Stimulated activated CD8-positive, alpha-beta memory T cell treated with anti-CD3 and anti-CD28 coated beads, Interleukin-7, amount 100 ng/mL, for 1 hour (primary cell): ENCODE measurements around the gene ZMYM3.

Experiments
- DNase-seq, 2 donors: peaks; one replicate each; pipeline ENCODE4 v3.0.0-alpha.2; 2020; ENCODE audit warnings: low read depth in 2 of 2

ZMYM3 gene

DNA sequence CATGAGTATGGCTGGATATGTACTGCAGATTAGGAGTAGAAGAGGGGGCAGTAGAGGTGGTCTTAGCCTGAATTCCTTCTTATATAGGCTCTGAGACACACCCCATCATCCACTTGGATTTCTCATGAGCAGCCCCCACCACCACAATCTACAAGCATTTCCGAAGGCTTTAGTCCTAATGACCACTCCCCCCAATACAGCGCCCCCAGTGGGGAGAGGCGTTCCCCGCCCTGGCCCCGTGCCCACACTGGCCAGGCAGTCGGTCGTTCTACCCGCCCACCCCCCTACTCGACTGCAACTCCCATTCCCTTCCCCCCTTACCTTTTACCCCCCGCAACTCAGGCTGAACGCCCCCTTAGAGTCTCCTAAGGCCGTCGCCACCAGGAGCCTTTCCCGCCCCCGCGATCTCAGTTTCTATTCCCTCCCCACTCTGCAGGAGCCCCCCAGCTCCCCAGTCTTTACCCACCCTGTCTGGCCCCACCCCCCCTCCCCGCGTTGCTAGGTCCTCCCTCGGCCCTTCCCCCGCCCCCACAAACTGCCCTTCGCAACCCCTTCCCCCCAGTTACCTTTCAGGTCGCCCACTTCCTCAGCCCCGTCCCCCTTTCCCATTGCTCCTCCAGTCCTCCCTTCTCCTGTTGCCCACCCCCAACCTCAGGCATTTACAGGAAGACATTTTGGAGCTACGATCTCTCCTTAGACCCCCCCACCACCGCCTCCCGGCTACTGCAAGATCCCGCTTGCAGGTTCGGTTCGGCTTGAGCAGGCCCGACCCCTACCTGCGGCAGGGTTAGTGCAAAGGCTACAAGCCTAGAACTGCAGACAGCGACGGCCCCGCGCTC is 468 bp downstream of the ZMYM3 start:
- no peak for DNase-seq

DNA sequence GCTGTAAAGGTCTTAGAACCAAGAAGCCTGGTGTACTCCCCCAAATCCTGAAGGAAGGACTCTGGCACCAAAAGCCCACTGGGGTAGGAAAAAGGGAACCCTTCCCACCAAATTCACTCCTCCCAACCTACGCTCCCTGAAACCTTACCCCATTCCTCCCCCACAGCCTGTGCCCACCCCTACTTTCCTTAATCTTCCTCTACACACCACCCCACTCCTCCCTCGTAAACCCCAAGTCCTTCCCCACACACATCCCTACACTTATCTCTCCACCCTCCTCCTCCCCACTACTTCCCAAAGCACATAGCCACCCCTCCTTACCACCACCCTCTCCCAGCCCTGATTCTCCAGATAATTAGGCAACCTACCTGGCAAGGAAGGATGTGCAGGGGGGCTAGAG is 1.7 kb downstream of the ZMYM3 start:
- no peak for DNase-seq

DNA sequence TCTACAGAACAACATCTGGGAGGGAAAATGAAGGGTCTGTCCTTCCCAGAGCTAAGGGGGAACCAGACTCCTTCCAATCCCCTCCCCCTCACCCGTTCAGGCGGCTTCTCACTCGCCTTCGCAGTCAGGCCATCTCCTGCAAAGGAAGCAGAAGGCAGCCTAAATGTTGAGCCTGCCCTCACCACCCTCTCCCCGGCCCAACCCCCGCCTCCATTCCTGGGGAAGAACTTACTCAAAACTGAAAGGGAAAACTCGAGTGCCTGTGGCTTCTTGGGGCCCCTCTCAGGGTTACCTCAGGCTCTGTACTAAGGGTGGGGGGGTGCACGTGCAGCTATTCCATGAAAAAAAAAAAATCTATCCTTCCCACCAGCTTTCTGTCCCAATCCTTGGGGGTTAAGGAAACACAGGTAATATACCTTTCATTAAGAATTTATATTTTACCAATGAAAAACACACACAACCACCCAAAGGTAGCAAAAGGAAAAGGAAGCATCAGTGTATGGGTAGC is 2.4 kb downstream of the ZMYM3 start:
- no peak for DNase-seq

DNA sequence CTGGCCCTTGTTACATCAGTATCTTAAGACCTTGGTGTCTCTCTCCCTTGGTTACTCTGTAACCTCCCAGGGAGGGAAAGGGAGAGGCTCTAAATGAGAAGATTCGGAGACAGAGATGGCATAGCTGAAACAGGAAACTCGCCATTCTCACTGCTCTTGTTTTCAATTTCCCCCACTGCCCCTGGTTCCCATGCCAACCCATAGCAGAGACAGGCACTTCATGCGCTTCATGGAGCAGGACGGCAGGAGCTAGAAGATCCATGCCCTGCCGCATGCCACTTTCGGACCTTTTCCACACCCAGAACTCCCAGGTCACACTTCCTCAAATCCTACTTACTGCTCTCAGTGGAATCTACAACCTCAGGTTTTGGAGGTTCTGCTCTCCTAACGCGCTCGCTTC is 3.1 kb downstream of the ZMYM3 start:
- no peak for DNase-seq

DNA sequence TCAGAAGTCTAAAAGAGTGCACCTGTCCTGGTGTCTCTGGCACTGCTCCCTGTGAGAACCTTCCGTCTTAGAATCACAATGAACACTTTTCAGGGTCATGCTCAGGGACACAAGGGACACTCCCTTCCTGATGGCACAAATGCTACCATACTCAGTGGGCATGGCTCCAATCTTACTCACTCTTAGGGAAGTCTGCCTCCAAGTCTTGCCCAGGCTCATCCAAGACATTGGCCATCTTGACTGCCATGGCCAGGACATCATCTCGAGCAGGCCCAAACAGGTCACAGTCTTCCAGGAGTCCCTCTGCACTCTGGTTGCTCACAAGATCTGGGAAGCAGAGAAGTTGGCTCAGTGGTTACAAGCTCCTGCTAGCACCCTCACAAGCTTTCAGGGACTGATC is 8.8 kb downstream of the ZMYM3 start:
- DNase-seq: no peak

DNA sequence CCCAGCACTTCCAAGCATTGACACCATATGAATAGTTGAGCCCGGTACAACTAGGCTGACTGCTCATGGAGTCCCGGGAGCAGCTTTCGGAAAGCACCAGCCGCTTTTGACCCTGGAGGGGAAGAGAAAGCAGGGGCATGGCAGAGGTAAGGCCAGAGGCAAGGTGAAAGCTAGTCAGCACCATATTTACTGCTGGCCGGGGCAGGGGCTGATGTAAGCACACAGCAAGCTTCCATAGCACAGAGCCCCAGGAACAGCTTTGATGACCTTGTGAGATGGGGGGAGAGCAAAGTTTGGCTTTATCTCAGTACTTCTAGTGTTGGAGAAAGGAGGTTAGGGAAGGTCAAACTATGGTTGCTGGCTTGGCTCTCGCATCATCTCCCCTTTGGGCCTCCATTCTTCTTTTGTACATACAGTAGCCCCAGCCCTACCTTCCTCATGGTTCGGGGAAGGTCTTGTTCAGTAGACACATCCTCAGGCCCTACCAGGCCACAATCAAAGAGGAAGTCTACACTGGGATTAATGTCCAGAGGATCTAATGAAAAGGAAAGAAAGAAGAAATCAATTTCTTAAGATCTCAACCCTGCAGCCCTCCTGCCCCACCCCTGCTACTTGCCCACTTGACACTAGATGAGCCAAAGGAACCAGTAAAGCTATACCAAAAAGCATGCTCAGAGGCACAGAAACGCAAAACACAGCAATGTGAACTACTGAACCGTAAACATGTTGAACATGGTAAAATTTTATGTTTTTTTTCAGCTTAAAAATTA is 9.4 kb downstream of the ZMYM3 start:
- no peak for DNase-seq

DNA sequence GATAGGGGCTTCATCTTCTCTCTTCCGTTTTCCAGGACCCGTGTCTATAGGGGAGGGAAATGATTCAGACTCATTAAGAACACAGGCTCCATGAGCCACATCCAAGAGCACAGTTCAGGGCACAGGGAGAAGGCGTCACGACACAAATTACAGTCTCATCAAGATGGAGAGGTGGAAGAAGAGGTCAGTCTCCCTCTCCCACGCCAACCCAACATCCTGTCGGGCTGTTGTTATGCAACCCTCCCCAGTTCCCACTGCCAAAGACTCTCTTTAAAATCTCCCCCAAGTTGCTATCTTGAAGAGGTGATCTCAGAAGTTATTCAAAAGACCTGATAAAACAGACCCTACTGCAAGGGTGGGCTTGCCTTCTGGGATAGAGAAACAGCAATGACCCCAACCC is 12.6 kb downstream of the ZMYM3 start:
- no peak for DNase-seq

DNA sequence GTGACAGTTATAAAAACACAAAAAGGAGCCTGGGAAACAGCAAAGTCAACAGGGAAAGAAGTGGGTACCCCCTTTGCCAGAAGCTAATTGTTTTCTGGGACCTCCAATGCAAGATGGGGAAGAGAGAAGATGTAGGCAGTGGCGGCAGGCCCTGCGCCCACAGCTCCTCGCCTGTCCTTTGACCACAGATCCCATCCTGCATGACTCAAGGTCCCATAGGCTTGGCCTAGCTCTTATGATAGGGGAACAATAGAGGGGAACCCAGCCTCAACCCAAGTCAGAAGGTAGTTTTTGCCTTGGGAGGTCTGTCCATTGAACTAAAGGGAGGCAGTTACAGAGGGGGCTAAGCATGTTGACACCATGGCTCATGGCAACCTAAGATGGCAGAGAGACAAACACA is 14.2 kb downstream of the ZMYM3 start:
- DNase-seq: no peak

DNA sequence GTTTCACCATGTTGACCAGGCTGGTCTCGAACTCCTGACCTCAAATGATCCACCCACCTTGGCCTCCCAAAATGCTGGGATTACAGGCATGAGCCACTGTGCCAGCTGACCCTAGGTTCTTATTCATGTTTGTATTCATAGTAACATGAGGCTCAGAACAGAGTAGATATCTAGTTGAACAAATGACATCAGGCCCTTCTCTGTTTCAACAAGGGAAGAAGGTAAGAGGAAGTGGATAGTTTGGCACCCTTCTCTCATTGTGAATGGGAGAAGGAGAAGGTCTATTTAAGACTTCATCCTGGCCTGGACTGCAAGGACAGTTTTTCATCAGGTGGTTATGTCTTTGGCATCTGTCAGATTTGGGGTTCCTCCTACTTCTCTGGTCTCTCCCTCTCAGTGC is 17.1 kb downstream of the ZMYM3 start:
- DNase-seq: no peak

DNA sequence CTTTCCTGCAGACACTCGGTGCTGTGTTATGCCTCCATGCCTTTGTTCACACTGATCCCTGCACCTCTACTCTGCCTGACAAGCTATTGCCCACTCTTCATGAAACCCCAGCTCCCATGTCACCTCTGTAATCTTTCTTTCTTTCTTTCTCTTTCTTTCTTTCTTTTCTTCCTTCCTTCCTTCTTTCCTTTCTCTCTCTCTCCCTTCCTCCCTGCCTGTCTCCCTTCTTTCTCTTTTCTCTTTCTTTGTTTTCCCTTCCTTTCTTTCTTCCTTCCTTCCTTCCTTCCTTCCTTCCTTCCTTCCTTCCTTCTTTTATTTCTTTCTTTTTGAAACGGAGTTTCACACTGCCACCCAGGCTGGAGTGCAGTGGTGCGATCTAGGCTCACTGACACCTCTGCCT is 18.5 kb downstream of the ZMYM3 start:
- DNase-seq: no peak

DNA sequence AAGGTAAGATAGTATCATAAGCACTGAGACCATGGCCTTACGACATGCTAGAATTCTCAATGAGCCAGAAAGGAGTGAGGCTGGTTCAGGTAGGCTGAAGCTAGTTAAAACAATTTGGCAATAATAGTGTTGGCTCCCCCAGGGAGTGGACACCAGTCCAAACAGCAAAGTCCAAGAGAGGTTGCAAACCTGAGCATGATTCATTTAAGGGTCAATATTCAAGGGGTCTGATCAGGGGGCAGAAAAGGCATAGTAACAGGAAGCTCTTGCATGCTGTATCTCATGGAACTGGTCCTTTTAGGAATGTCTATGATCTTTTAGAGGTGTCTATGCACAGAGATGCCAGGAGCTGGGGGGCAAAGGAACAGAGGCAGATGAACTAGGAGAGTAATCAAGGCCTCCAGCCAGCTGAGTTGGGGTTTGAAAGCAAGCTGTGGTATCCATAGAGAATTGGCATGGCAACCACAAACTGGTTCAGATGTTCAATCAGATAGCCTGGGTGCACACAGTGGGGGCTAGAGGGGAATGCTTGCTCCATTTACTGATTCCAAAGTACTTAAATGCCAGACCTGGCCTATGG is 25.8 kb downstream of the ZMYM3 start:
- no peak for DNase-seq

DNA sequence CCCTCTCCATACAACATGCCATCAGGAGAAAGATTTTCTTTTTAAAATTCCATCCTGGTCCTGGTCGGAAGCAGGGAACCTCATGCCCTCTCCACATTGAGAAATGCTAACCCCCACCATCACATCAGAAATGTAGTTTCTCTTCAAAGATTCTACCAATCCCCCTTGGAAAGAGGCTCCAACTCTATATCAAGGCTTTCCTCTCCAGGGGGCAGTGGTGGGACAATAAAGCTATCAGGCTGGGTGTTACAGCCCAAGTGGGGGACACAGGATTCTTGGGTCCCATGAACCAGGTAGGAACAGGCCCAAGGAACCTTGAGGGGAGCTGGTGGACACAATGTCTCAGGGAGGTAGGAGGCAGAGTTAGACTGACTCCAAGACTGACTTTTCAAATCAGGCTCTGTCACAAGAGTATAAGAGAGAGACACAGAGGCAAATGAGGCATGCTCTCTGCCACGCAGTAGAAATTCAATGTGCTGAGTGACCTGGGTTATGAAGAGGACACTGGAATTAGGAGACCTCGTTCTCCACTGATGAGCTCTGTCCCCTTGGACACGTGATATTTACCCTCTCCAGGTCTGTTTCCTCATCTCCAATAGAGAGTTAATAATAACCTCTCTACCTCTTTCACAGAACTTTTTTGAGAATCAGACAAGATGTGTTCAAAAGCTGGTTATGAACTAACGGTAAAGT is 26.4 kb downstream of the ZMYM3 start:
- no peak for DNase-seq

DNA sequence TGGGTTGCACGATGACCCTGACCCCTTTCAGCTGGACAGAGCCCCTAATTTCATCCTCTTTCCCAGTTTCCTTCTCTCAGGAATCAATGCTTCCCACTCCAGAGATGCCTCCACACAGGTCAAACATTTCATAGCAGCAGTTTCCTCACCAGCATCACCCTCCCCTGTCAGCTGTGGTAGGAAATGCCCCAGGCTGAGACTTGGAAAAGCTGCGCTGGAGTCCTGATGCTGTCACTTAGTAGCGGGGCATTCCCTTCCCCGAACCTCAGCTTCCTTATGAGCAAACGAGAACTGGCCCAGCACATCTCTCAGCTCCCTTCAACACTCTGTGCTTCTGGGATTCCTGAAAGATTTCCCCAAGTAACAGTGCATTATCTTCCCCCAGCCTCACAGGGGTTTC is 28.3 kb downstream of the ZMYM3 start:
- no peak for DNase-seq

DNA sequence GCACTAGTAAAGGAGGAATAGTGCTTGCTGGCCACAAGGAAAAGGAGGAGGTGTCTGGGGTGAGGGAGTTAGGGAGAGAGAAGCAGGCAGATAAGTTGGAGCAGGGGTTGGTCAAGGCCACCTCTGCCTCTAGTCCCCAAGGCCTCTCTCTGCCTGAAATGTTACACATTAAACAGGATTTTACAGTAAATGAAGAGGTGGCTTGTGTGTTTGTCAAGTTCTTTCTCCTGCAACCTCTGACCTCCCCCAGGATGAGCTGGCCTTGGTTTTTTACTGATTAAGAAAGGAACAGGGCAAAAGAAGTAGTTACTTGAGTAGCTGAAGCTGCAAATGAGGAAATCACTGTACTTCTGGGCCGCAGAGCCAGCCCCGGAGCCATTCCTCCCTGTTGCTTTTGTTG is 28.9 kb downstream of the ZMYM3 start:
- no peak for DNase-seq

DNA sequence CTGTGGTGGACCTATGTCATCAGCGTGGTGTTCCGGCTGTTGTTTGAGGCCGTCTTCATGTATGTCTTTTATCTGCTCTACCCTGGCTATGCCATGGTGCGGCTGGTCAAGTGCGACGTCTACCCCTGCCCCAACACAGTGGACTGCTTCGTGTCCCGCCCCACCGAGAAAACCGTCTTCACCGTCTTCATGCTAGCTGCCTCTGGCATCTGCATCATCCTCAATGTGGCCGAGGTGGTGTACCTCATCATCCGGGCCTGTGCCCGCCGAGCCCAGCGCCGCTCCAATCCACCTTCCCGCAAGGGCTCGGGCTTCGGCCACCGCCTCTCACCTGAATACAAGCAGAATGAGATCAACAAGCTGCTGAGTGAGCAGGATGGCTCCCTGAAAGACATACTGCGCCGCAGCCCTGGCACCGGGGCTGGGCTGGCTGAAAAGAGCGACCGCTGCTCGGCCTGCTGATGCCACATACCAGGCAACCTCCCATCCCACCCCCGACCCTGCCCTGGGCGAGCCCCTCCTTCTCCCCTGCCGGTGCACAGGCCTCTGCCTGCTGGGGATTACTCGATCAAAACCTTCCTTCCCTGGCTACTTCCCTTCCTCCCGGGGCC is 29.7 kb downstream of the ZMYM3 start:
- no peak for DNase-seq

DNA sequence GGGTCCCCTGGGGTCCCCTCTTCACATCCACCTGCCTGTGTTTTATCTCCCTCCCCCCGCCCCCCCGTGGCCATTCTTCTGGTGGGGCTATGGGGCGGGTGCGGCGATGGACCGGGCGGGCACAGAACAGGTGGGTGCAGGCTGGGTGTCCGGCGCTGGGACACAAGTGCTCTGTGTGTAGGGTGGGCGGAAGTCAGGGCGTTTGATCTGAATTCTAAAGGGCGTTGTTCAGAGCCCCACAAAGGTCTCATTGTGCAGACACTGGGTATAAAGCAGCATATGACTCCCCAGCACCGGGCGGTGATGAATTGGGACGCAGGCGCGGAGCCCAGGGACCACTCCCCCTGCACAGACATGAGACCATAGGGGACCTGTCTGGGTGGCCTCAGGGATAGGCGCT is 31.0 kb downstream of the ZMYM3 start, which contains the start of gene GJB1:
Gene GJB1 (plus strand): TSS at position 296 of the 400 bp plus-strand sequence. CDS start 484 bp downstream, outside the sequence.
- DNase-seq: no peak

DNA sequence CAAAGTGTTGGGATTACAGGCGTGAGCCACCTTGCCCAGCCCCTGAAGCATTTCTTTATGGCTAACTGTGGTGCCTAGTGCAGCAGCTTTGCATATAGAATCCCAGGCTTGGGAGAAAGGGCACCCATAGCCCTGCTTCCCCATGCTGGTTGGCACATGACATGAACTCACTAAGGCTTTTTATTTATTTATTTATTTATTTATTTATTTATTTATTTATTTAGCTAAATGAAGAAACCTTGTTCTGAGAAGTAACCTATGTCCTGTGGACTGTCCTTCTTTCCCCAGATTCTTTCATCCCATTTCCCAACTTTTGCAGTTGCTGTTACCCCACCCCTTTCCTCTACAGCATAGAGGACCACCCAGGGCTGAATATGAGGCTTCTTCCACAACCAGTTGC is 32.8 kb downstream of the ZMYM3 start:
- DNase-seq: no peak

DNA sequence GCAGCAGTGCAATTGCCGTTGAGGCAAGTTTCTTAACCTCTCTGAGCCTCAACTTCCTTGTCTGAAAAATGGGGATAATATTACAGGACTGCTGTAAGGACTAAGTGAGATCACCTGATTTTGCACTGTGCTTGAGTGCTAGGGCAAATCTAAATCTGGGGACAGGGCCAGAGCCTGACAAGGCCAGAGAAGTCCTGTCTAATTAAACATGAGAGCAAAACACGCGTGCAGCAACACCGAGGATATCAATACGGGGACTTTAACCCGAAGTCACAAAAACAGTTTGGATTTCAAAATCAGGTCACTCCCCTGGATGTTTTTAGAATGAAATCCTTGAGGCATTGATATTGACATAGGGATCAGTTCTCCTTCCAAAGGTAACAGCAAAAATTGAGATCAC is 36.6 kb downstream of the ZMYM3 start:
- no peak for DNase-seq

DNA sequence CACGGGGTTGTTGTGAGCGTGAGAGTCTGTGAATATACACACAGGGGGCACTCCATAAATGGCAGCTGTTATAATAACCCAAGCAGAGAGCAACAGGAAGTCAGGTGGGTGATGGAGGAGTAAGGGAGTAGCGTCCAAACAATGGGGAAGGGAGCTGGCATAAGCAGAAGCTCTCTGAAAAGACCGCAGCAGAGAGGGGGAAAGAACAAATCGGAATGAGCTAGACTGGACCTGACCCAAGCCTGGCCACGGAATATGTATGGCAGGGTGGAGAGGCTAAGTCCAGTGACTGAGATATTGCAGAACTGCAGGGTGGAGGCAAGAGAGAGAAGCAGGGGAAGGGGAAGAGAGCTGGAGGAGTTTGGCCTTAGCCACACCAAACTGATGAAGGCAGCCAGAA is 37.5 kb downstream of the ZMYM3 start:
- no peak for DNase-seq

DNA sequence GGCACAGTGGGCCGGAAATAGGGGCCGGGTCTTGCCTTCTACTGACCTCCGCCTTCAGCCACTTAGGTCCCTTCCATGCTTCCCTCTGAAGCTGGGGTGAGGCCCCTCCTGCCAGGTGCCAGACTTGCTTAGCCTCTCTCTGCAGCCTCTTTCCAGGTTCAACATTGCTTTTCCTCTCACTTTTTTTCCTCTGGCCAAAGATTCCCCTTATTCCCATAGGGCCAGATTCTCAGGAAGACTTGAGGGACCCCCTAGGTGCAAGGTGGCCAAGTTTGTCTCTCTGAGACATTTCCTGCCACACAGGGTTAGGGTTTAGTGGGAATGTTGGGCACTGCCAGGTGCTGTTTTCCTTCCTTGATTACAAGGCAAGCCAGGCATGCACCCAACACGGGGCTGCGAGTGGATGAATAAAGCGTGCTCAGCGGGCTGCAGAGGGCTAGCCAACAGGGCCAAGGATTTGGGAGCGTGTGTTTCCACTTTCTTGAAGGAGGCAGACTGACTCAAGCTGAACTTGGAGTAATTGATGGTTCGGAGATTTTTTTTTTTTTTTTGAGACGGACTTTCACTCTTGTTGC is 38.5 kb downstream of the ZMYM3 start:
- DNase-seq: no peak
